ENCODE results near the gene PHC1.
A peak's percentile ranks its signal among the peaks of the same experiment; 100 is the strongest.
"Not testable (repeated sequence)": the region's sequence is repeated elsewhere in the genome, so short reads cannot be mapped to it uniquely, and the experiment has no call there.

Gene PHC1

DNA sequence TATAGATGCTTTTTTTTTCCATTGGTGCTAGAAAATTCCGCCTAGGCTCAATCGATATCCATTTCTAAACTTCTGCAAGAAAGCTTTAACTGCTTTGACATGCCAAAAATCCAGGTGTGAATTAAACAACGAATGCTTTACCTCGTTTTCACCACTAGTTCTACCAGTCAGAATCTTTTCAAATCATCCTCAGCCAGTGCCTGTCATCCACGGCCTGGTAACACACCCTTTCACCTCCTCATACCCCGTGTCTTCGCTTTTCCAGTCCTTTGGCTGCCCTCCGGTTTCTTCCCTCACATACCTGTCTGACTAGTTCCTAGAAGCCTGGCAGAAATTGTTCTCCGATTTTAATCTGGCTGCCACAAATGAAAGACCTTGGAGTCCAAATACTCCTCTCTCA, 1.4 kb upstream of the PHC1 start:
- ChIA-PET POLR2A (interaction anchor here (1.0 kb wide), 1 partner anchor 220 kb away, joined by 3 read pairs; no protein-coding TSS in a partner anchor), CTCF (interaction anchor here (0.7 to 1.2 kb wide), 2 partner anchors 23 to 37 kb away, joined by 3 to 4 read pairs; partner anchors contain the start of gene M6PR)
- no peak for TF ChIP-seq CTBP1 (IDR thresholded peaks at IDR 0.05; ENCODE audit: borderline replicate concordance)
- TF ChIP-seq ZNF384 (IDR thresholded peaks at IDR 0.05) = no peak
- no peak for TF ChIP-seq NFRKB (IDR thresholded peaks at IDR 0.05)
- TF ChIP-seq LEF1 (IDR thresholded peaks at IDR 0.05; ENCODE audit: borderline replicate concordance) = no peak
- no peak for TF ChIP-seq FOXK2 (IDR thresholded peaks at IDR 0.05)
- TF ChIP-seq BHLHE40 (IDR thresholded peaks at IDR 0.05; ENCODE audit: borderline replicate concordance) = no peak
- DNase-seq (ENCODE audit: extremely low spot score) = peak; percentile 20

GRCh38 chr12:8913702-8914032, 642 bp upstream of the PHC1 start:
- POLR2A ChIA-PET = interaction anchor here (1.4 to 2.2 kb wide), 2 partner anchors 36 to 53 kb away, joined by 4 to 14 read pairs; partner anchors contain the start of gene M6PR
- DNase-seq (ENCODE audit: extremely low spot score) = no peak
- CTCF ChIA-PET = interaction anchor here (0.8 to 0.9 kb wide), 2 partner anchors 23 to 72 kb away, joined by 3 read pairs; no protein-coding TSS in a partner anchor
- TF ChIP-seq SUZ12 (IDR thresholded peaks at IDR 0.05) = no peak
- peak; percentile 74 for TF ChIP-seq L3MBTL2 (conservative IDR thresholded peaks at IDR 0.05)
- no peak for TF ChIP-seq HDGF (IDR thresholded peaks at IDR 0.05; ENCODE audit: borderline replicate concordance)
- no peak for TF ChIP-seq BHLHE40 (IDR thresholded peaks at IDR 0.05; ENCODE audit: borderline replicate concordance)
- no peak for TF ChIP-seq TARDBP (IDR thresholded peaks at IDR 0.05)

DNA sequence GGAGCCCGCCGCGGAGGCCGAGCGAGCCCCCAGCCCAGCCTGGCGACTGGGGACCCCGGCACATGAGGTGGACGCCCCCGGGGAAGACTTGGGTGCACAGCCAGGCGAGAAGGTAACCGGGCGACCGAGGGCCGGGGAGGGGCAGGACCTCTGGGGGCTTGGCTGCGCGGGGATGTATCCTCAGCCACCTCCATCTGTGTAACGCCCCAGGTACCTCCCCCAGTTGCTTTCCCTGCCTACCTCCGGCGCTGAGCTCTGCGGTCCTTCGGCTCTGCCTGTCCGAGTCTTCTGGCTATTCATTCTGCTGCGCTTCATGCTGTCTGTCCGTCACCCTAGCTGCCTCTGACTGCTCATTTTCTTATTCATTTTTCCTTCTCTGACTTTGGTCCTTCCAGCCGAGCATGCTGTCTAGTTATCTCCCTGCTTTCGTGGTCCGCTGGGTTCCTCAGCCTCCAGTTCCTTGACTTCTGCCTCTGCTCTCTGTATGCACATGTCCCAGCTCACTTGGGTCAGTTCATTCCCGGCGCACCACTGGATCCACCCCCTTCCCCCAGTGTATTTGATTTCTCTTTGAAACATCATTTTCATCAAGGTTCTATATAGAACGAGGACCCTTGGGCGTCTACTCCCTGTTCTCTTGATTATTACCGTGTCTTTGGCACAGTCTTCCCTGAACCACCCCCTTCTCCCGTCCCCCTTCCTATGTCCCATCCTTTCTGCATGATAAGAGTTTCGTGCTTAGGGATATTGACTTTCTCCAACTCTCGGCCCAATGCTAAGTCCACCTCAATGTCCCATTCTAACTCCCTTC, 612 bp downstream of the PHC1 start:
- TF ChIP-seq BHLHE40 (IDR thresholded peaks at IDR 0.05; ENCODE audit: borderline replicate concordance) (no peak), L3MBTL2 (conservative IDR thresholded peaks at IDR 0.05) (0 out of 2 replicates have a peak, but pooled peaks have one; percentile 15)
- DNase-seq (ENCODE audit: extremely low spot score) = peak; percentile 71
- POLR2A ChIA-PET = interaction anchor here (0.8 to 2.2 kb wide), 6 partner anchors 8 to 217 kb away, joined by 3 to 14 read pairs (median 4); partner anchors contain the start of genes M6PR and RIMKLB

DNA sequence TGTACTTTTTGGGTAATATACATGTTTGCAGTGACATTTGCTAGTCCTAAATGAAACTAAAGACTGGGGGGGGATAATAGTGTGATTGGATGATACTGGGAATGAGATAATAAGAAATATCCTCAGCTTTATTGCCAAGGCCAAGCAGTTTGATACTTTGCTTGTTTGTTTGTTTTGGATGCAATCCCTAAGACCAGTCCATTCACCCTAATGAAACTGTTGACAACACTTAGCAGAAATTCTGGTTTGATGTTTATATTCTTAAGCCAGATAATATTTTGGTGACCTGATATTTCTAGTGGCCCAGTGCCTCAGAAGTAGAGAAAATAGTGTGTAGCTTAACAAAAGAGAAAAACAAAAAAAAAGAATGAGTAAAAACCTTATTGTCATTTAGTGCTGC, 1.8 kb downstream of the PHC1 start:
- CTCF ChIA-PET = no interaction called here
- POLR2A ChIA-PET = no interaction called here
- DNase-seq (ENCODE audit: extremely low spot score) = no peak
- TF ChIP-seq SP1 (IDR thresholded peaks at IDR 0.05) (no peak), FOXK2 (IDR thresholded peaks at IDR 0.05) (no peak), FOXM1 (IDR thresholded peaks at IDR 0.05; ENCODE audit: borderline replicate concordance) (no peak), SUZ12 (IDR thresholded peaks at IDR 0.05) (no peak), ARNT (IDR thresholded peaks at IDR 0.05) (no peak), LEF1 (IDR thresholded peaks at IDR 0.05; ENCODE audit: borderline replicate concordance) (no peak), ZNF384 (IDR thresholded peaks at IDR 0.05) (no peak), ELF4 (IDR thresholded peaks at IDR 0.05) (no peak)

More for the DNA sequence above, 612 bp downstream of the PHC1 start:
- CTCF ChIA-PET = no interaction called here

DNA sequence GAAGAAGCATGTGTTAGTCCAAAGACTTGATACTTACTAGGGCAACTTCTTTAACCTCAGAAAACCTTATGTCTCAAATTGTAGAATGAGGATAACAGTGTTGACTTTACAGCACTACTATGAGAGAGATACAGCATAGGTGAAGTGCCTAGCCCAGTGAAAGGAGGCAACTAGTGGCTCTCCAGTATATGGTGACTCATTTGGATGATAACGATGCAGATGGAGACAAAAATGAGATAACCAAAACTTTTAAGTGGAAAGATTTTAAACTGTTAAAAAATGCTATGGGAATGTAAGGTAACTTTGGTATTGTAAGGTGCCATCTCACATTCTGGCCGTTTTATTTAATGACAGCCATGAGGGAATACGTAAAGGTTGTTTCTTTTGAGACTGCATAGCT, 2.7 kb downstream of the PHC1 start:
- TF ChIP-seq SUZ12 (IDR thresholded peaks at IDR 0.05) (no peak), FOXM1 (IDR thresholded peaks at IDR 0.05; ENCODE audit: borderline replicate concordance) (no peak), ZNF384 (IDR thresholded peaks at IDR 0.05) (no peak), LEF1 (IDR thresholded peaks at IDR 0.05; ENCODE audit: borderline replicate concordance) (no peak), FOXA1 (IDR thresholded peaks at IDR 0.05) (no peak), FOXK2 (IDR thresholded peaks at IDR 0.05) (no peak), L3MBTL2 (conservative IDR thresholded peaks at IDR 0.05) (no peak)
- TF ChIP-seq, protein P1, sequence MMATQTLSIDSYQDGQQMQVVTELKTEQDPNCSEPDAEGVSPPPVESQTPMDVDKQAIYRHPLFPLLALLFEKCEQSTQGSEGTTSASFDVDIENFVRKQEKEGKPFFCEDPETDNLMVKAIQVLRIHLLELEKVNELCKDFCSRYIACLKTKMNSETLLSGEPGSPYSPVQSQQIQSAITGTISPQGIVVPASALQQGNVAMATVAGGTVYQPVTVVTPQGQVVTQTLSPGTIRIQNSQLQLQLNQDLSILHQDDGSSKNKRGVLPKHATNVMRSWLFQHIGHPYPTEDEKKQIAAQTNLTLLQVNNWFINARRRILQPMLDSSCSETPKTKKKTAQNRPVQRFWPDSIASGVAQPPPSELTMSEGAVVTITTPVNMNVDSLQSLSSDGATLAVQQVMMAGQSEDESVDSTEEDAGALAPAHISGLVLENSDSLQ (IDR thresholded peaks at IDR 0.05) = no peak
- ChIA-PET CTCF (interaction anchor here (1.1 to 1.6 kb wide), 2 partner anchors 26 to 259 kb away, joined by 3 to 8 read pairs; no protein-coding TSS in a partner anchor), POLR2A (interaction anchor here (1.0 kb wide), 1 partner anchor 32 kb away, joined by 5 read pairs; the partner anchor contains the start of gene M6PR)
- DNase-seq (ENCODE audit: extremely low spot score) = no peak

- TF ChIP-seq ZNF384 (IDR thresholded peaks at IDR 0.05) (no peak), CTBP1 (IDR thresholded peaks at IDR 0.05; ENCODE audit: borderline replicate concordance) (no peak), ARNT (IDR thresholded peaks at IDR 0.05) (no peak), L3MBTL2 (conservative IDR thresholded peaks at IDR 0.05) (no peak), FOXA1 (IDR thresholded peaks at IDR 0.05) (no peak), FOXM1 (IDR thresholded peaks at IDR 0.05; ENCODE audit: borderline replicate concordance) (no peak), NFRKB (IDR thresholded peaks at IDR 0.05) (no peak)
- POLR2A ChIA-PET = interaction anchor here (1.0 kb wide), 1 partner anchor 31 kb away, joined by 5 read pairs; the partner anchor contains the start of gene M6PR
- DNase-seq (ENCODE audit: extremely low spot score) = no peak
- CTCF ChIA-PET = interaction anchor here (1.1 to 1.6 kb wide), 2 partner anchors 27 to 260 kb away, joined by 3 to 8 read pairs; no protein-coding TSS in a partner anchor
Observed at GRCh38 chr12:8917751-8918150, 3.4 kb downstream of the PHC1 start.

GRCh38 chr12:8919643-8920042, 5.3 kb downstream of the PHC1 start:
- POLR2A ChIA-PET = interaction anchor here (0.7 kb wide), 1 partner anchor 30 kb away, joined by 3 read pairs; the partner anchor contains the start of gene M6PR

DNA sequence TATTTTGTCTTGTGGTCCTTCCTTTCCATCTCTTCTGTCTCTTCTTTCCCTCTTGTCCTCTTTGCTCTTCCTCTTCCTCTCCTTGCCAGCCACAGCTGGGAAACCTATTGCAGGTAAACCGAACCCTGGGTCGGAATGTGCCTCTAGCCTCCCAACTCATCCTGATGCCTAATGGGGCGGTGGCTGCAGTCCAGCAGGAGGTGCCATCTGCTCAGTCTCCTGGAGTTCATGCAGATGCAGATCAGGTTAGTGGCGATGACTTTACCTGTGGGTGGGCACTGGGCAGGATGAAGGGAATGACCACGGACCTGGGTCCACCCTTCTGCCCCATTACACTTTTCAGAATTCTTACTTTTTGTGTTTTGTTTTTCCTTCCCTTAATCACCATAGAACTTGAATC, 8.2 kb downstream of the PHC1 start:
- ChIA-PET POLR2A (interaction anchor here (0.8 kb wide), 1 partner anchor 8 kb away, joined by 3 read pairs; the partner anchor contains the start of gene PHC1), CTCF (no interaction called here)
- DNase-seq (ENCODE audit: extremely low spot score) = no peak
- TF ChIP-seq LEF1 (IDR thresholded peaks at IDR 0.05; ENCODE audit: borderline replicate concordance) (no peak), L3MBTL2 (conservative IDR thresholded peaks at IDR 0.05) (no peak), BHLHE40 (IDR thresholded peaks at IDR 0.05; ENCODE audit: borderline replicate concordance) (no peak), HDGF (IDR thresholded peaks at IDR 0.05; ENCODE audit: borderline replicate concordance) (no peak), NFRKB (IDR thresholded peaks at IDR 0.05) (no peak), FOXA1 (IDR thresholded peaks at IDR 0.05) (no peak)
- TF ChIP-seq, protein P1 (IDR thresholded peaks at IDR 0.05) = no peak

More at GRCh38 chr12:8919643-8920042, 5.3 kb downstream of the PHC1 start:
- CTCF ChIA-PET; DNase-seq (ENCODE audit: extremely low spot score): not testable (repeated sequence)

DNA sequence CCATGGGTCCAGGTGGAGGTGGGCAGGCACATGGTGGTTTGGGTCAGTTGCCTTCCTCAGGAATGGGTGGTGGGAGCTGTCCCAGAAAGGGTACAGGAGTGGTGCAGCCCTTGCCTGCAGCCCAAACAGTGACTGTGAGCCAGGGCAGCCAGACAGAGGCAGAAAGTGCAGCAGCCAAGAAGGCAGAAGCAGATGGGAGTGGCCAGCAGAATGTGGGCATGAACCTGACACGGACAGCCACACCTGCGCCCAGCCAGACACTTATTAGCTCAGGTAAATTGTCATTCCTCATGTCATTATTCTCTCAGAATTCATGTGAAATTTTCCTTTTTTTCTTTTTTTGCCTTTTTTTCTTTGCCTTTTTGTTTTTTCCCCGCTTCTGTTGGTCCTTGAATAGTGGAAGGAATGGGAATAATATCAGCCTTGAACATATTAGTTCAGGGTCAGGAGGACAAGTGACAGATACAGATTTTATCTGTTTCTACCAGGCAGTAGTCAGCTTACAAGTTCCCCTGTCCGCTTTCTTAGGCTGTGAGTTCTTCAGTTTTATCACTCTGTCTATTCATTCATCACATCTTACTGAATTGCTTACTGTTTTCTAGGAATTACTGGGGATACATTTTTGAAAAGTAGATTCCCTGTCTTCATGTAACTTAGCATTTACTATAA, 16.5 kb downstream of the PHC1 start:
- CTCF ChIA-PET = interaction anchor here (0.6 kb wide), 1 partner anchor 21 kb away, joined by 4 read pairs; no protein-coding TSS in a partner anchor
- POLR2A ChIA-PET; DNase-seq (ENCODE audit: extremely low spot score): not testable (repeated sequence)

DNA sequence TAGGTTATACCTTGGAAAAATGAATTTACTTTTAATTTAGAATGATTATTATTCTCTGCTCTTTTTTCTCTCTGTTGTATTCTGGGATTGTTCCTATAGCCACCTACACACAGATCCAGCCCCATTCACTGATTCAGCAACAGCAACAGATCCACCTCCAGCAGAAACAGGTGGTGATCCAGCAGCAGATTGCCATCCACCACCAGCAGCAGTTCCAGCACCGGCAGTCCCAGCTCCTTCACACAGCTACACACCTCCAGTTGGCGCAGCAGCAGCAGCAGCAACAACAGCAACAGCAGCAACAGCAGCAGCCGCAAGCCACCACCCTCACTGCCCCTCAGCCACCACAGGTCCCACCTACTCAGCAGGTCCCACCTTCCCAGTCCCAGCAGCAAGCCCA, 18.2 kb downstream of the PHC1 start:
- CTCF ChIA-PET; POLR2A ChIA-PET; DNase-seq (ENCODE audit: extremely low spot score): not testable (repeated sequence)

DNA sequence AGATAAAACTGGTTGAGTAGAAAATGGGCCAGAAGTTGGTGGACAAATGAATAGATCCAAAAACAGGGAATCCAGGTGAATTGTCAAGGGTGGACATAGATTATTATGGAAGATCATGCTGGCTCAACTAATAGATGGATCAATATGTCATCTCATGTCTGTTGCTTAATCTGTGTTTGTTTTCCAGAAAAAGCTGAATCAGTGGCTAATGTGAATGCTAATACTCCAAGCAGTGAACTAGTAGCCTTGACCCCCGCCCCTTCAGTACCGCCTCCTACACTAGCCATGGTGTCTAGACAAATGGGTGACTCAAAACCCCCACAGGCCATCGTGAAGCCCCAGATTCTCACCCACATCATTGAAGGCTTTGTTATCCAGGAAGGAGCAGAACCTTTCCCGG, 19.8 kb downstream of the PHC1 start:
- DNase-seq (ENCODE audit: extremely low spot score); POLR2A ChIA-PET; CTCF ChIA-PET: not testable (repeated sequence)

Data from HEK293T (cell line).